ENCODE results near the gene MICOS13.

The MICOS13 gene

DNA sequence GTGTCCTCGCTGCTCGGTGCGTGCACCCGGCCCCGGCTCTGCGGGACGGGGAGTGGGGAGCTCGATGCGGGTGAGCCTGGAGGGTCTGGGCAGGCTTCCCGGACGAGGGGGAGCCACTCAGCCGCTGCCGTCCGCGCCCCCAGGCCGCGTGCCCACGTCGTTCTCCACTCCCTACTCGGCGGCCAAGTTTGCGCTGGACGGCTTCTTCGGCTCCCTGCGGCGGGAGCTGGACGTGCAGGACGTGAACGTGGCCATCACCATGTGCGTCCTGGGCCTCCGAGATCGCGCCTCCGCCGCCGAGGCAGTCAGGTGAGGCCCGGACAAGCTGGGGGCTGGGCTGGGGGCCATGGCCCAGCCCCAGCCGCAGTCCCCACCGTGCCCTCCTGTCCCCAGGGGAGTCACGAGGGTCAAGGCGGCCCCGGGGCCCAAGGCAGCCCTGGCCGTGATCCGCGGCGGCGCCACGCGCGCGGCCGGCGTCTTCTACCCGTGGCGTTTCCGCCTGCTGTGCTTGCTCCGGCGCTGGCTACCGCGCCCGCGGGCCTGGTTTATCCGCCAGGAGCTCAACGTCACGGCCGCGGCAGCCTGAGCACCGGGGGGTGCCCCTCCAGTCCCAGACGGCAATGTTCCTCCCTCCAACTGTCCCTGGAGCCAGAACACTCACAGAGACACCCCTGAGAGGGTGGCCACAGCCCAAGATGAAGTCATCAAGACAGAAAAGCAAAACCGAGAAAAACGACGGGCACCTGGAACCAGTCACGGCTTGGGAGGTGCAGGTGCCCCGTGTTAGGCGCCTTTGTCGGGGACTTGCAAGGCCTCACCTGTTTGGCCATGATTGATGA, 7.3 kb upstream of the MICOS13 start:
- no peak for DNase-seq (ENCODE audit: low read depth)

DNA sequence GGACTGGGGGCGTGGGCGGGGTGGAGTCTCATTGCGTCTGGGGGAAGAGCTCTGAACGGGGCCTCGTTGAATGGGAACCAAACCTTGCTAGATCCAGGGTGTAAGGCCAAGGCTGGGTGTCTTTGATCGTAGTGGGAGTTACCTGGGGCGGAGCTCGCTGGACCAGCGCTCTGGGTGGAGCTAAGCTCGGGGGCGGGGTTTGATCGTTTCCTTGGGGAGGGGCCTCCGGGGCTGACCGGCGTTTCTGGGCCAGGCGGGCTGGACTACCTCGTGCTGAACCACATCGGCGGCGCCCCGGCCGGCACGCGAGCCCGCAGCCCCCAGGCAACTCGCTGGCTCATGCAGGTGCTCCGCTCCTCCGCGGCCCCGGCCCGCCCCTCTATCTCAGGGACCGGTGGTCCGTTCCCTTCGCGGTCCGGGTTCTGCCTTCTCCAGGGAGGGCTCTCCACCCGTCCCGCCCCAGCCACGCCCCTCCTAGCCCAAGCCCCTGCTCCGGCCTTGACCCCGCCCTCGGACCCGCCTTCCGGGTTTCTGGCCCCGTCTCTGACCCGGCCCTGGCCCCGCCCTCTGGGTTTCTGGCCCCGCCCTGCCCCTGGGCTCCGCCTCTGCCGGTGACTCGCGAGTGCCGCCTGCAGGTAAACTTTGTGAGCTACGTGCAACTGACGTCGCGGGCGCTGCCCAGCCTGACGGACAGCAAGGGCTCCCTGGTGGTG, 6.5 kb upstream of the MICOS13 start:
- DNase-seq (ENCODE audit: low read depth): peak; percentile 100

DNA sequence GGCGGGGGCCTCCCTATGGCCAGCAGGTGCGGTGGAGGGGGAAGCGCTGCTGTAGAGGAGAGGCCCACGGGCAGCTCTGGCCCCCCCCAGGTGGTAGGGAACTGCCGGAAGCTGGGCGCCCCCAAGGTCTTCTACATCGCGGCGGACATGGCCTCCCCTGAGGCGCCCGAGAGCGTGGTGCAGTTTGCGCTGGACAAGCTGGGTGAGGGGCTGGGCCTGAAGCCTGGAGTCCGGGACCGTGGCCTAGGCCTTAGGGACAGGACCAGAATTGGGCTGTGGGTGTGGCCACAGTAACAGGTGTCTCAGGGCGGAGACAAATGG, 6.0 kb upstream of the MICOS13 start:
- DNase-seq (ENCODE audit: low read depth): no peak

DNA sequence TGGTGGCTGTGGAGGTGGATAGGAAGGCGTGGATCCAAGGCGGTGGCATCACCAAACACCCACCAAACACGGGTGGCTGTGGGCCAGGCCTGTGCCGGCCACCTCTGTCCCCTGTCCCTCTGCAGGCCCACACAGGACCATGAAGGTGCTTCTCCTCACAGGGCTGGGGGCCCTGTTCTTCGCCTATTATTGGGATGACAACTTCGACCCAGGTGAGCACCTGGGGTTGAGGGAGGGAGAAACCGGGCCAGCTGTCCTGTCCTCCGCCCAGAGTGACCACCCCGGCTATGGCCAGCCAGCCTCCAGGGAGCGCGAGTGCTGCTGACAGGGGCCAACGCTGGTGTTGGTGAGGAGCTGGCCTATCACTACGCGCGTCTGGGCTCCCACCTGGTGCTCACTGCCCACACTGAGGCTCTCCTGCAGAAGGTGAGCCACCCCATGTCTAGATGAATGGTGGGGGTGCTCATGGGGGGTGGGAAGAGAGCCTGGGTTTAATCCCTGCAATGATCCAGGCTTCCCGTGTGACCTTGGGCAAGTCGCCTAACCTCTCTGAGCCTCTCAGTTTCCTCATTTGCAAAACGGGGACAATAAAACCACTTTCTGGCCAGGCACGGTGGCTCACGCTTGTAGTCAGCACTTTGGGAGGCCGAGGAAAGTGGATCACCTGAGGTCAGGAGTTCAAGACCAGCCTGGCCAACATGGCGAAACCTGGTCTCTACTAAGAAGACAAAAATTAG, 4.5 kb upstream of the MICOS13 start:
- DNase-seq (ENCODE audit: low read depth): no peak

DNA sequence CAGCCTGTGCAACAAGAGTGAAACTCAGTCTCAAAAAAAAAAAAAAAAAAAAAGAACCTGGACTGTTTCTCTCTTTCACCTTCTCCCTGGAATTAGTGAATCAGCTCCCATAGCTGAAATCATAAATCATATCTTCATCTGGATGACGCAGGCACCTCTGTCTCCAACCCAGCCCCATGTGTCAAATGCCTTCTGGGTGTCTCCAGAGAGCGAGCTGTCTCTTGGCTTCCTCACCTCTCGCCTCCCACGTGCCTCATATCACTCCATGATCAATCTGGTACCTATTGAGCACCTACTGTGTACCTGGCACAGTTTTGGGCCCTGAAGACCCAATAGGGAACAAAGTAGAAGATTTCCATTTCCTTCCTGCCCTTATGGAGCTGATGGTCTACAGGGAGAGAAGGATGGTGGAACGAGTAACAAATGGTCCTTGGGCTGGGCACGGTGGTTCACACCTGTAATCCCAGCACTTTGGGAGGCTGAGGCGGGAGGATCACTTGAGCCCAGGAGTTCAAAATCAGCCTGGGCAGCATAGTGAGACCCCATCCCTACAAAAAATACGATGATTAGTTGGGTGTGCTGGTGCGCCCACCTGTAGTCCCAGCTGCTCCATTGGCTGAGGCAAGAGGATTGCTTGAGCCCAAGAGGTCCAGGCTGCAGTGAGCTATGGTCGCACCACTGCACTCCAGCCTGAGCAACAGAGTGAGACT, 3.0 kb upstream of the MICOS13 start:
- DNase-seq (ENCODE audit: low read depth): no peak

DNA sequence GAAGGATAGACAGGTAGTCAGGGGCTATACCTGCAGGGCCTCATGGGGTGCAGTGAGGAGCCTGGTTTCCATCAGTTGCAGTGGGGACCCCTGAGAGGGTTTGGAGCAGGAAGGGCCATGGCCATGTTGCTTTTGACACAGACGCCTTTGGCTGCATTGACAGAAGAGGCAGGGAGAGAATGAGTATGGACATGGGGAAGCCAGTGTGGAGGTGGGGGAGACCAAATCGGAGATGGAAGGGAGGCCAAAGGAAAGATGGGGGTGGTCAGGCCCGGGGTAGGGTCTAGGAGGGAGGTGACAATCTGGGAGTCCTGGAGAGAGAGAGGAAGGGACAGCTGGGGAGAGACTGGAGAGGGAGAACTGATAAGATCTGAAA, 1.8 kb upstream of the MICOS13 start:
- DNase-seq (ENCODE audit: low read depth): no peak

DNA sequence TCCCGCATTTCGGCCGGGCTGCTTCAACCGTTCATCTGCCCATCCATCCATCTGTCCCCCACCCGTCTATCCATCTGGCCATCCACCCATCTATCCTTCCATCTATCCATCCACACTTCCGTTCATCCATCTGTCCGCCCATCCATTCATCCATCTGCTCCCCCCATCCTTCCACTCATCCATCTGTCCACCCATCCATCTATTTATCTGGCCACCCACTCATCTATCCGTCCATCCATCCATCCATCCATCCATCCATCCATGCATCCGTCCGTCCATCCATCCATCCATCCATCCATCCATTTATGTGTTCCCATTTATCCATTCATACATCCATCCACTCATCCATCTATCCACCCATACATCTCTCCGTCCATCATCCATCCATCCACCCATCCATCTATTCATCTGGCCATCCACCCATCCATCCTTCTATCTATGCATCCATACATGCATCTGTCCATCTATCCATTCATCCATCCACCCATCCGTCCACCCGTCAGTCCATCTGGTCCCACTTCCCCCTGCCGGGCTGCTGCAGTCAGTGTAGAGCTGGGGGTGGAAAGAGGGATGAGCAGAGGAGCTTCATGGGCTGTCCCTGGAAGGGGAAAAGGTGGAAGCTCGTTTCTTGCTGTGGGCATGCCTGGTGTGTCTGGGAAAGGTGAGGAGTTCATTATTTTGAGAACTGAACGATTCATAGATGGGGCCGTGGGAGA, 1.2 kb upstream of the MICOS13 start:
- DNase-seq (ENCODE audit: low read depth): no peak

DNA sequence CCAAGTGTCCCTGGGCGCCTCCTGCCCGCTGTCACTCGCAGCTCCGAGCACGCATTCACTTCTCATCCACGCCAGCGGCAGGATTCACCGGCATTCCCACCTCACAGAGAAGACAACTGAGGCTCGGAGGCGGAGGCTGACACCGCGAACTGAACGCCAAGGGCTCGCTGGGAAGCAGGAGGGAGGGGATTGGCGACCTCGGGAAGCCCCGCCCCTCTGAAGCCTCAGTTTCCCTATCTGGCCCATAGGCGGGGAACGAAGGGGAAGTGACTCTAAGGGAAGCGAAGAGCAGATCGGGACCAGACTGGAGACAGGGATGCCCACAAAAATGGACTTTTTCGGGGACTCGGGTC, 256 bp downstream of the MICOS13 start:
- no peak for DNase-seq (ENCODE audit: low read depth)

DNA sequence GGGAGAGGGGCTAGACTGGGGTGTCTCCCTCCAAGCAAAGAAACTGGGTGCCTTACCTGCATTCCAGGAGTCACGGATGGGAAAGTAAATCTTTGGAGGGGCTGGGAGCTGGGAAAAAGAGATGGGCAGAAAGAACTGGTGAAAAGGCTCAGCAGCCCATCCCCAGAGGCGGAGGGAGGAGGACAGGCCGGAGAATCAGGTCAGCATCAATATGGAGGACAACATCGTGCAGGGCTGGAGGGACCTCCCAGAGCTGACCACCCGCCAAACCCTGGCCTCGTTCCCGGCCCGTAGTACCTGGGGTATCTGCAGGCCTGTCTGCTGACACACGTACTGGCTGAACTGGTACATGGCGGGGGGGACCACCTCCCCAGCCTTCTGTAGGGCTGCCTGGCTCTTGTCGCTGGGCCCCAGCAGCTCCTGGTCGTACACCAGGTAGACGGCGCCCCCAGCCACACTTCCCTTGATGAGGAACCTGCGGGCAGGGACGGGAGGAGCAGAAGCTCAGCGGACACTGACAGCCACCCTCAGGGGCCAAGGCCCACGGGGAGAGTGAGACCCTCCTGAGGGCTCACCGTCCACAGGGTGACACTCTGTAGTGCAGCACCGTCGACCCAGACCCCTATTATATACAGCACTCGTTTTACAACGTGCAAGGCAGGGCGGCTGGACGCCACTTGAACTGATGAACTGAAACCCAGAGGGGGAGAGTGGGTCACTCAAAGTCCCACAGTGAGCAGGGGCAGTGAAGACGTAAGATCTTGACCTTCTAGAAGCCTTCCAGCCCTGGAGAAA, 830 bp downstream of the MICOS13 start:
- DNase-seq (ENCODE audit: low read depth): no peak

DNA sequence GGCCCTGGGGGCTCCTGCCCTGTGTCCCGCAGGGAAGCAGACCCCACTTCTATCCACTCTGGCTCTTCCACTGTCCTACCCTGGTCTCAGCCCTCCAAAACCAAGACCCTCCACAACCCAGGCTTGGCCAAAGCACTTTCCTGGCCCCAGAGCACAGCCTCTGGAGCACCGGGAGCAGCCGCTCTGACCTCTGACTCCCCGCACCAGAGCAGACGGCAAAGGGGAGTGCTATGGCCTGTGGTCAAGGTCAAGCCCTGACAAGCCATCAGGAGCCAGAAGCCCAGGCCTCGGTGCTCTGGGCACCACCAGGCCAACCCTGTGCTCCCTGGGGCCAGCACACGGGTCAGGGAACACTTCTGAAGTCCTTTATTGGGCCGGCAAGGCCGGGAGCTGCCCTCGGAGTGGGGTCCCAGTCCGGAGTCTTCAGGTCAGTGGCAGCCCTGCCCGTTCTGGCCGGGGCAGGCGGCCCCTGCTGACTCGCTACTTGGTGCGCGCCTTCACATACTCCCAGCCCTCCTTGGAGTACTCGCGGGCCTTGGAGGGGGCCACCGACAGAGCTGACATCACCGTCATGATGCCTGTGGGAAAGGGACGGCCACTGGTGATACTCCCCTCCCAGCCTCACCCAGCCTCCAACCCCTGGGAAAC, 2.1 kb downstream of the MICOS13 start:
- DNase-seq (ENCODE audit: low read depth): no peak

DNA sequence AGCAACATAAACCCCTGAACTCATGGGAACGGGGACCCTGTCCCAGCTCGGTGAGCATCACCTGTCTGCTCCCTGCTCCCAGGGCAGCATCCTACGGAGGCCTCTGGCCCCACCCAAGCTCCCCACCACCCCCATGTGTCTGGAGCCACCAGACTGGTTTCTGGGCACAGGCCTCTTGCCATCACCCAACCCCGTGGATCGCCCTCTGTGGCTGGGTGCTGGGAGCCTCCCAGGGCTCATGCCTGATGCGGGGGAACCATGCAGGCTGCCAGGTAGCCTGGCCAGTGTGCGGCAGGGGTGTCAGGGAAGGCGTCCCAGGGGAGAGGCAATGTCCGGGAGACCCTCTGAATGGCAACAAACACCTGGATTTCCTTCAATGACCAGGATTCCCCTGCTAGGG, 2.7 kb downstream of the MICOS13 start:
- no peak for DNase-seq (ENCODE audit: low read depth)

DNA sequence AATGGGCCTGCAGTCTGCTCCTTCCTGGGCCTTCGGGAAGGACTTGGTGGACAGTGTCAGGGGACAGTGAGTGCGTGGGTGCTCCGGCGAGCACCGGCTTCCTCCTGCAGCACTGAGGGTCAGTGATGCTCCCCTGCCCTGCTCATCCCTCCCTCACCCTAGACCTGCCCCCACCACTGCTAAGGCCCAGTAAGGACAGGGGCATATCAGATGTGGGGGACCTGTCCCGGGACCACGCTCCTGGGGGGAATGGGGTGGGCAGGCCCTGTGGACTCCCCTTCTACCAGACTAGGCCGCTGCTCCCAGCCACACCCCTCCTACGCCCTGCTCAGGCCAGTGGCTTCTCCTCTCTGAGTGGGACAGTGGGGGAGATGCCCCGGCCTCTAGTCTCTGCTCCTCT, 3.2 kb downstream of the MICOS13 start:
- DNase-seq (ENCODE audit: low read depth): no peak

DNA sequence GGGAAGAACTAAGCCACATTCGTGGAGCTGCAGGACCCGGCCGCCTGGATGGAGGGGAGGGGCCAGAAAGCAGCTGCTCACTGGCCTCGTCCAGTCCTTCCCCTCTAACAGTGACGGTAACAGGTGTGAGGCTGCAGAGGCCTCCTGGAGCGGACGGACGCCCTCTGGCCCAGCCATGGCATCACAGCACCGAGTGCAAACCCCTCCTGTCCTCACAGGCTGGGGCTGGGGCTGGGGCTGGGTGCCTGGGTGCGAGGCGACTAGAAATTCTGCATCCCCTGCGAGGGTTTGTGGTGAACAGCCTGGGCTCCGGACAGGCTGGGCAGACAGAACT, 3.6 kb downstream of the MICOS13 start:
- DNase-seq (ENCODE audit: low read depth): no peak

DNA sequence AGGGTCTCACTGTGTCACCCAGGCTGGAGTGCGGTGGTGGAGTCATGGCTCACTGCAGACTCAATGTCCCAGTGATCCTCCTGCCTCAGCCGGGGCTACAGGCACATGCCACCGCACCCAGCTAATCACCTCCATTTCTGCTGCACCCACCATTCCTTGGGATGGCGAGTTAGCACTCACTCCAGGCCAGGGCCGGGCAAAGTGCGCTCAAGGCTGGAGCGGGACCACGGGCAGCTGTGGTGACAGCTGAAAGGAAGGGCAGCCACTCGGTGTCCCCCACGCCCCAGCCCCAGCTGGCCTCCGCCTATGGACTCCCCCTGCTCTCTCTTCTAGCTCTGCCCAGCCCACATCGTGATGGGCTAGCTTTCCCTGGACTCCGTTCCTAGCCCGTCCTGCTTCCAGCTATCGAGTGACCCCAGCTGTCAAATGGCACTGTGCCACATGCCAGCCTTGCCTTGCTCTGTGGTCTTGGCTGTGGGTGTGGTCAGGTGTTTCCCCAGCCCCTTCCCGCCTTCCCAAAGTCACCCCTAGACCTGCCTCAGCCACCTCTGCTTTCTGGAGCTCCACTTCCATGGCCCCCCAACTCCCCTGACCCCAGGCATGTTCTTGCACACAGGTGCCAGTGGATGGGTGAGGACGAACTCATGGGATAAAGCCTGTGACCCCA, 4.1 kb downstream of the MICOS13 start:
- DNase-seq (ENCODE audit: low read depth): no peak

DNA sequence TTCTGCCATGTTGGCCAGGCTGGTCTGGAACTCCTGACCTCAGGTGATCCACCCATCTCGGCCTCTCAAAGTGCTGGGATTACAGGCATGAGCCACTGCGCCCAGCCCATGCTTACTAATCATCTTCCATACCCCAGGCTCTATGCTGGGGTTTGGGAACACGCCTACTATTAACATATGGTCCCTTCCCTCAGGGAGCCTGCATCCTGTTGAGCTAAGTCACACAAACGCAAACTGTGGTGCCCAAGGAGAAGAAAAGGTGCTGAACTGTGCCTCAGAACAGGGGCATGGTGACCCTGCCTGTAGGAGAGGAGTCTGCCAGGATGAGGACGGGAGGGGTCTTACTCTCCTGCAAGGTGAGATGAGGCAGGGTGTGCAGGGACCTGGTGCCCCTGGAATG, 5.6 kb downstream of the MICOS13 start:
- DNase-seq (ENCODE audit: low read depth): no peak

DNA sequence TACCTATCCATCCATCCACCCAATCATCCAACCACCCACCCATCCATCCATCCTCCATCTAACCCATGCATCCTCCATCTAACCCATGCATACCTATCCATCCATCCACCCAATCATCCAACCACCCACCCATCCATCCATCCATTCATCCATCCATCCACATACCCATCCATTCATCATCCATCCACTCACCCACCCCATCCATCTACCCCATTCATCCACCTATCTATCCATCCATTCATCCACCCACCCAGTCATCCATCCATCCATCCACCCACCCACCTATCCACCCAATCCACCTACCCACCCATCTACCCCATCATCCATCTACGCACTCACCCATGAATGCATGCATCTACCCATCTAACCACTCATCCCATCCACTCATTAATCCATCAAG, 6.6 kb downstream of the MICOS13 start:
- no peak for DNase-seq (ENCODE audit: low read depth)

DNA sequence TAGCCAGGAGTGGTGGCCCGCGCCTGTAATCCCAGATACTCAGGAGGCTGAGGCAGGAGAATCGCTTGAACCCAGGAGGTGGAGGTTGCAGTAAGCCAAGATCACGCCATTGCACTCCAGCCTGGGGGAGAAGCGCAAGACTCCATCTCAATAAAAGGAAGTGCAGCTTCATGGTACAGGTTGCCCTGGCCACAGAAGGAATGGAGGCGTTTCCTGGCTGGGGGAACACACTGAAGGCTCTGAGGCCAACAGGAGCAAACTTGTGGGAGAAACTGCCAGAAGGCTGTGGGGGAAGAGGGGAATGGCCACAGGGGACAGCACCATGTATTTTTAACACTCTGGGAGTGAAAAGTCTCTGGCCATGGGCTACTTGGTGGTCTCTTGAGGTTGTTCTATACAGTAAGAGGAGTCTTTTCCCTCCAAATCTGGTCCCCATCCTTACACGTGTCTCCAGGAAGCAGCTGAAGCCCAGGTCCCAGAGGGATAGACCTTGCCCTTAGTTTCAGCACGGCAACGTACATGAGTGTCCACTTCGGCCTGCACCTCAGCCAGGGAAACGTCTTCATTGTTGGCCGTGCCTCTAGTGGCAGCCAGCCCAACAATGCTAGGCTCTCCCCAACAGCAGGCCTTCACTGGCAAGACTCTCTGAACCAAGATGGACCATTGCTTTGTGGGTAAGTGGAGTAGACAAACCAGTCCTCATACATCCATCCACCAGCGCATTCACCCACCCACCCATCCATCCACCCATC, 7.4 kb downstream of the MICOS13 start:
- DNase-seq (ENCODE audit: low read depth): no peak

DNA sequence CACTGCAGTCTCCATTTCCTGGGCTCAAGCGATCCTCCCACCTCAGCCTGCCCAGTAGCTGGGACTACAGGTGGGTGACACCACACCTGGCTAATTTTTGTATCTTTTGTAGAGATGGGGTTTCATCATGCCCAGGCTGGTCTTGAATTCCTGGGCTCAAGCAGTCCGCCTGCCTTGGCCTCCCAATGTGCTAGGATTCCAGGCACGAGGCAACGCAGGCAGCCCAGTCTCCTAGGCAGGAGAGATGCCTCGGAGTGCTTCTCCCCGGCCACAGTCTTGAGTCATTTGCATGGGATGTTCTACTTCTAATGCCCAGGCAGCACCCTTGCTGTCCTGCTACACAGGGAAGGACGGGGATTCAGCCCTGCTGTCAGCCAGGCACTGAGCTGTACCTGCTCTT, 8.7 kb downstream of the MICOS13 start:
- DNase-seq (ENCODE audit: low read depth): no peak

DNA sequence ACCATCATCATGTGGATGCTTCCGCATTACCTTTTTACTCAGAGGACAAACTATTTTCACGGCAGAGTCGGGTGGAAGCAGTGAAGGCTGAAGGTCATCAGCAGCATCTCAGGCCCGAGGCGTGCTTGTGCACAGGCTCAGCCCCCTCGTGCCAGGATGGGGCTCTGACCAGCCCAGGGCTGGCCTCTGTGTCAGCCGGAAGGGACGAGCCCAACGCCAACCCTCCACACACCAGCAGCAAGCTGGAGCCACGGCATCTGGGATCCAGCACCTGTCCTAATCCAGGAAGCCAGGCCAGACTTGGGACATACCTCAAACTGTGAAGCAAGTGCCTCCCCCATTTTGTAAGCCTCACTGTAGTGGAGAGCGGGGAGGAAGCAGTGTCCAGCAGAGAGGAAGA, 11.1 kb downstream of the MICOS13 start:
- DNase-seq (ENCODE audit: low read depth): no peak

Measured in stimulated activated CD8-positive, alpha-beta memory T cell treated with anti-CD3 and anti-CD28 coated beads, Interleukin-4, amount 100 ng/mL, for 24 hours (primary cell).